GM21526 (cell line): ENCODE data around the gene ADGRB2.
"Not testable (repeated sequence)": the region's sequence is repeated elsewhere in the genome, so short reads cannot be mapped to it uniquely, and the experiment has no call there.

Experiments used
- ATAC-seq: cut with Tn5 transposase; IDR thresholded peaks from one replicate; pipeline ENCODE4 v1.9.1; 2021; ENCODE audit warnings: moderate library complexity; ENCODE audit not compliant: unreplicated experiment, low FRiP score

The ADGRB2 gene

DNA sequence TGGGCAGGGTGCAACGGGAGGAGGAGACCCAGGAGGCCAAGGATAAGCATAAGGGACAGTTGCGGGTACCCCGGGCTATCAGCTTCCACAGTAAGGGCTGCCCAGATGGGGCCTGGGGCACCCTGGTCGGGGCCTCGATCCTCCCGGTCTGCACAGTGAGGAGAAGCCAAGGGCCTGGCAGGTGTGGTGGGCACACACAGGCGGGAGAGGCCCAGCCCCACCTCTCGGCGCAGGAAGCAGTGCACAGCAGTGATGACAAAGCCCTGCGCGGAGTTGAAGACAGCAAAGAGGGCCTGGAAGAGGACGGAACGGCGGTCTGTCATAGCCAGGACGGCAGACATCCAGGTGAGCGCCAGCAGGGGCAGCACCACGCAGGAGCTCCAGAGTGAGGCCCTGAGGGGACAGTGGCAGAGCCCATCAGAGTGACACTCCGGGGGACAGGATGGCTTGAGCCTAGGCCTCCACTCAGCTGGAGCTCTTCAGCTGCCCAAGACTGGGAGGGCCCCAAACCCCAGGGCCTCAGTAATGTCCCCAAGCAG, 31.3 kb downstream of the ADGRB2 start:
- no peak for ATAC-seq

DNA sequence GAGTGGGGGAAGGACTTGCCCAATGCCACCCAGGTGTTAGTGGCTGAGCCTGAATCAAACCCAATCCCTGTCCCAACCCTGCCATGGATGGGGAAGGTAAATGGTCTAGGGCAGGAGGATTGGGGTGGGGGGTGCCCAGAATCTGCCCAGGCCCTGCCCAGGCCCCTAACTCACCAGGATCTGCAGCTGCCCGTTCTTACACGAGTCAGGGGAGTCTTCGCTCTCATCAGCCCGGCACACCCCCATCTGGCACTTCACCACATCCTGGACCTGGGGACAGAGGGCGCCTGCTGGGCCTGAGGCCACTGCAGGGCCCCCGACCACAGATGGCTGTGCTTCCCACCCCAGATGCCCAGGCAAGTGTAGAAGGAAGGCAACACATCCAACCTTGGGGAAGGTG, 31.8 kb downstream of the ADGRB2 start:
- no peak for ATAC-seq

DNA sequence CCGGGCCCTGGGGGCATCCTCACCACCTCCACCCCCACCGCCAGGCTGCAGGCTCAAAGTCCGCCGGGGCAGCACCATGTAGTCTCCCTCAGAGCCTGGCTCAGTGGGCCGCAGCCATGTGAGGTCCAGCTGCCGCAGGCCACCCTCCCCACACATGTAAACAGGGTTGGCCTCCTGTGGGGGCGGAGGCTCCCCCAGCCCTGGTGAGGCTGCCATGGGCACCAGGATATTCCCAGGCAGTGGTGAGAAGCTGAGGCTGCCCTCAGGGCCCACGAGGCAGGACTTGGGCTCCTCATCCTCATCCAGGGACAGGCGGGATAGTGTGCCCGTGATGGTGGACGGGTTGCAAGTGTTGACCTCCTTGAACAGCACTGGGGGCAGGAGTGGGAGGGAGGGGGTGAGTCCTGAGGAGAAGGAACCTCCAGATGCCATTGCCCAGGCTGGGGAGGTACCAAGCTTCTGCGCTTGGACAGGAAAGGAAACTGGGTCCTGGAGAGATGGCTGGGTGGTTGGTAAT, 33.0 kb downstream of the ADGRB2 start:
- ATAC-seq: no peak

DNA sequence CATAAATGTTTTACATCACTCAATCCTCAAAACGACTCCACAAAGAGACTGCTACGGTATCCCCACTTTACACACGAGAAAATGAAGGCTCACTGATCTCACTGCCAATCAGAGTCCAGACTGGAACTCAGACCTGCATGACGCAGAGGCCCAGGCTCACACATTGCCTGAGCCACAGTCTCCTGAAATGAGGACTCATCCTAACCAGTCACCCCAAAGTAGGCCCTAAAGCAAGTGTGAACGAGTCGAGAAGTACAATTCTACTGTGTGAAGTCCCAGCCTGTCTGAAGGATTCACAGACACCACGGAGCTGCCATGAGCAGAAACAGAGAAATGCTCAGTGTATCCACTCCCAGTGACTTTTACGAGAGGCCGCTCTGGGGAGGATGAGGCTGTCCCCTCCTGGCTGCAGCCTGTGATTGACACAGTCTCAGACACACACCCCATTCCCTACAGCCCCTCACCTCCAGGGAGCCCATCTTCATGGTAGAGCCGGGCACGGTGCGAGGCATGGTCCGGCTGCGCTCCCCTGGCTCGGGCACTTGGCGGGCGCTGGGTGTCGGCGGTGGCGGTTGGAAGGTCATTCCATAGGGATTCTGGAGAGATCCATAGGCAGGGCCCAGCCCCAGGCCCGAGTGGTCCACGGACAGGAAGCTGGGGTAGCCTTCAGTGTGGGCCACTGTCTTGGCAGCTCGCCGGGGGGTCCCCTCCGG, 33.6 kb downstream of the ADGRB2 start:
- ATAC-seq: no peak

DNA sequence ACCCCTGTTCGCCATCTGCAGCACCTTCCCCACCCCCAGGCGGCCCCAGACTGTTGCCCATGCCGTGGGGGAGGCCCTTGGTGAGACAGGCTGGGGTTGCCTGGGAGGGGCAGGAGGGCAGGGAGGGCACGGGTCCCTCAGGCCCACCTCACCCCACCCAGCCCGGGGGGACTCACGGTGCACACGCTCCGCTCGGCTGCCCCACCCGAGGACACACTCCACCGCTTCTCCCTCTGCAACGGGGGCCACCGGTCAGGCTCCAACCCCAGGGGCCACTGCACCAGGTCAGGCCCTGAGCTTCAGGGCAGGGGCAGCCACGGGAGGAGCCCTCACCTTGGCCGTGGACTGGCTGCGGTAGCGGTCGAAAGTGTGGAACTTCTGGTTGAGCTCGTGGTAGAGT, 36.3 kb downstream of the ADGRB2 start:
- ATAC-seq: no peak

DNA sequence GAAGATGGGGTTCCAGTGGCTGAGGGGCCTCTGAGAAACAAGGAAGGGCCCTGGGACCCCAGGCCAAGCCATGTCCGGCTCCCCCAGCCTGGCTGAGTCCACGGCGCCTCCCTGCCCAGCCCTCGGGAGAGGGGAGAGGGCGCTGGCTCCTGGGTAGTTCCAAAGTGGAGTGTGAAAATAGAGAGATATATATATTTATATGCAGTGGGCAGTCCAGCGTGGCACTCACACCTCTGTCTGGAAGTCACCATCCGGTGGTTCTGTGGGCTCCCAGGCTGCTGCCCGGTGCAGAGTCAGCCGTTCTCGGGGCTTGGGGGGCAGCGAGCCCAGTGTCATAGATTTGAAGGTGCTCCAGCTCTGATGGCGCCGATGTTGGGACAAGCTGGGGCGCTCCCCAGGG, 36.9 kb downstream of the ADGRB2 start:
- ATAC-seq: no peak

DNA sequence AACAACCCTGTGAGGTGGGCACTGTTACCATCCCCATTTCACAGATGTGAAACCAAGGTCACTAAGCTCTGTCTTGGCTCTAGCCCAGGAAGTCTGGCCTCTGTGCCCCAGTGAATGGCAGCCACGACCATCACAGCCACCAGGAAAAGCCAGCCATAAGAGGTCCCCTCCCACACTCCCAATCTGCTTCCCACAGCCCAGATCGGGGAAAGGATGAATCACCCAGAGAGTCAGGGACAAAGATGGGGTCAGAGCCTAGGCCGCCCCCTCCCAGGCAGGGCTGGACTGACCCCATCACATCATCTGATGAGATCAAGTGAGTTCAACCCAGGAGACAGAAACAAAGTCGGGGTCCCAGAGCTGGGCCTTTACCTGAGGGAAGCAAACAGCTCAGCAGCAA, 37.4 kb downstream of the ADGRB2 start:
- ATAC-seq: no peak

DNA sequence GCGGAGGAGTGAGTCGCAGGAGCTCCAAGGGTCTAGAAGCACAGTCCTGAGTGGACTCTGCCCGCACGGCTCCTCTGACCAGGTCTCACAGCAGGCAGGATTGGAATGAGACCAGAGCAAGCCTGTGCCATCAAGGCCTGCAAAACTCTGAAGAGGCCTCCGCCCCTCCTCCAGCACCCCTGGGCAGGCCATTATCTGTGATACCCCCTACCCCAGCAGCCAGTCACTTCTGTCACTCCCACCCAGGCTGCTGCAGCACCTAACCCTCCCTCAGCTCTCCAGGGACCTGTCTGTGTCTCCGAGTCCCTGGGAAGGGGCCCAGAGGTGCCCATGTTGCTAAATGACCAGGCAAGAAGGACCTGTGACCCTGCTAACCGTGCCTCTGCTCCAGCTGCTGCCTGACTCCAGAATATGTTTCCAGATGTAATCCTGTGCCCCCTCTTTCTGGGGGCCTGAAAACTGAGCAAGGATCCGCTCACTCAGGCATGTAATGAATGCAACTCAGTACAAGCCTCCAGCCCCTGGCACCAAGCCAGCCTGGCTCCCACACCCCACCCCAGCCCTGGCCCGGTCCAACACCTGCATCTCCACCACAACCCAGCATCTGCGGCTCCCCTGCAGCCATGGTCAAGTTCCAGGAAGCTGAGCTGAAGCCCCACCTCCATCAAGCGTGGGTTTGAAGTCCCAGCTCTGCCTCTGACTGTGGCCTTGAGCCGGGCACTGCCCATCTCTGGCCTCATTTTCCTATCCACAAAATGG, 38.2 kb downstream of the ADGRB2 start:
- no peak for ATAC-seq

DNA sequence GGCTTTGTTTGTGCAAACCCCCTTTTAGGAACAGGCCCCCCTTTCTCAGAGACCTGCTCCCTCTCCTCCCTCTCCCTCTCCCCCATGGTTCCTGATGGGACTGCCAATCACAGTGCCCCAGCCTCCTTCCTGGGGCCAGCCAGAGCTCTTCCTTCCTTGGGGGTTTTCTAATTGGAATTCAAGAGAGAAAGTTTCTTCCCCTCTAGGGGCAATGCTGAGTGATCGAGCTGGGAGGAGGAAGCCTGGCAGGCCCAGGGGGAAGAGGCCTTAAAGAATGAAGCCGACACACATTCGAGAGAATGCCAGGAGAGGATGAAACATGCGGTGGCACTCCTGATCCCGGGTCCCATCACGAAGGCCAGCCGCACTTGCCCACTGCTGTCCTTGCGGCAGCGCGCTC, 39.0 kb downstream of the ADGRB2 start:
- ATAC-seq: no peak

DNA sequence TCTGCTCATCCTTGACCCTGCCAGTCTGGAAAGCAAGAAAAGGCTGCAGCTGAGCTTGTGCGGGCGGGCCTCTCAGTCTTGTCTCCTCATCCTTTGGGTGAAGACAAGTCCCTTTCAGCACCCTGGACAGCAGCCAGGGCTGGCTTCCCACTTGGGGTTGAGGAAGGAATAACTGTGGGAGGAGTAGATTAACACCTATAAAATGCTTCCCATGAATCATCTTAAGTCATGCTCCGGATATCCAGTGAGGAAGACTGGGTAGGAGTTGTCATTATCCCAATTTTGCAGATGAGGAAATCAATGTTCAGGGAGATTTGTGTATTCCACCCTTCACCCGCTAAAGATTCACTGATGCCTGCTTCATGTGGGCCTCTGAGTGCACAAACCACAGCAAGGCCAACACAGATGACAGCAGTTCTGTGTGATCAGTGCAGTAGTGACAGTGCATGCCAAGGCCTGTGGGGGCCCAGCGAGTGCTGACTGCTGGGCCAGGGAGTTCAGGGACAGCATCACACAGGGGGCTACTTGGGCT, 40.2 kb downstream of the ADGRB2 start:
- no peak for ATAC-seq

DNA sequence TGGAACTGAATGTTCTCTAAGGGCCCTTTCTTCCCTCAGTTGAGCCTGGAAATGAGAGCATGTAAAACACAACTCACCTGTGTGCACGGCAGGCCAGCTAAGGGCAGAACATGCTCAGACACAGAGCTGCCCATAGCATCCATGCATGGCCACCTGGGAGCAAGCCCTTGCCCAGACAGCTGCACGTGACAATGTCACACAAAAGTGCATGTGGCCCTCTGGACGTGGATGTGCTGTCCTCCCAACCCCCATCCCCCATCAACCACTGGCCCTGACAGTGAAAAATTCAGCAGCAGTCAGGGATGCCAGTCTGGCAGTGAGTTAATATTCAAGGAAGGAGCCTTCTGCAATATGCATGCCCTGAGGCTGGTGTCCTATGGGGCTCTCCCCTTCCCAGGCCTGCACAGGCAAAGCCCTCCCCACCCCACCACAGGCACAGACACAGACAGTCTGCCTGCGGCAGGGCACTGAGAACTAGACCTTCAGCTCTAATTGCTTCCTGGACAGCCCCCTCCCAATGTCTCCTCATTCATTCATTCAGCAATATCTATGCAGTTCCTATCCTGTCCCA, 45.7 kb downstream of the ADGRB2 start:
- ATAC-seq: no peak

DNA sequence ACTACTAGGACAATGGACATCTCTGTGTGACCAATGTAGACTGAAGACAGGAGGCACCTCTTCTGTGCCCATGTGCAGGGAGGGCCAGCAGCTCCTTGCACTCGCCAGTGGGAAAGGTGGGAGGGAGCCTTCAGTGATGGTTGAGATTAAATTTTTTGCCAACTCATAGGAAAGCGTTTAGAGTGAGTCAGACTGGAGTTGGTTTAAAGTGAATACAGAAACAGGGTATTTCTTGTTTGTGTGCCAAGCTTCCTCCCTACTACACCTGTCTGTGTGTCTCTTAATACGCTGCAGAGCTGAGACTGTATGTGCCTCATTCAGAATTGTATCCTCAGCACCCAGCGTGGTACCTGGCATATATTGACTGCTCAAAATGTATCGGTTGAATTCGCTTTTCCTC, 46.8 kb downstream of the ADGRB2 start:
- ATAC-seq: no peak

DNA sequence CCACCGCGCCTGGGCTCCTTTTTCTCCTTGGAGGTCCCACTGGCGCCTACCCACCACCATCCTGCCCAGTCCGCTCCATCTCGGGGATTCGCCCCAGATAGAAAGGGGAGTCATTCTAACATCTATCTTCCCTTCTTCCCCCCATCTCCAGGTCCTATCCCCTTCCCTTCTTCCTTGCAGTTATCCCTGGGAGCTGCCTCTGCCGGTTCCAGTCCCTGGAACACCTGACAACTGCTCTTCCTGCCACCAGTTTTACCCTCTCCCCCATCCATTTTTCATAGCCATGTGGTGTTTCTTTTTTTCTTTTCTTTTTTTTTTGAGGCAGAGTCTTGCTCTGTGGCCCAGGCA, 48.3 kb downstream of the ADGRB2 start:
- no peak for ATAC-seq

DNA sequence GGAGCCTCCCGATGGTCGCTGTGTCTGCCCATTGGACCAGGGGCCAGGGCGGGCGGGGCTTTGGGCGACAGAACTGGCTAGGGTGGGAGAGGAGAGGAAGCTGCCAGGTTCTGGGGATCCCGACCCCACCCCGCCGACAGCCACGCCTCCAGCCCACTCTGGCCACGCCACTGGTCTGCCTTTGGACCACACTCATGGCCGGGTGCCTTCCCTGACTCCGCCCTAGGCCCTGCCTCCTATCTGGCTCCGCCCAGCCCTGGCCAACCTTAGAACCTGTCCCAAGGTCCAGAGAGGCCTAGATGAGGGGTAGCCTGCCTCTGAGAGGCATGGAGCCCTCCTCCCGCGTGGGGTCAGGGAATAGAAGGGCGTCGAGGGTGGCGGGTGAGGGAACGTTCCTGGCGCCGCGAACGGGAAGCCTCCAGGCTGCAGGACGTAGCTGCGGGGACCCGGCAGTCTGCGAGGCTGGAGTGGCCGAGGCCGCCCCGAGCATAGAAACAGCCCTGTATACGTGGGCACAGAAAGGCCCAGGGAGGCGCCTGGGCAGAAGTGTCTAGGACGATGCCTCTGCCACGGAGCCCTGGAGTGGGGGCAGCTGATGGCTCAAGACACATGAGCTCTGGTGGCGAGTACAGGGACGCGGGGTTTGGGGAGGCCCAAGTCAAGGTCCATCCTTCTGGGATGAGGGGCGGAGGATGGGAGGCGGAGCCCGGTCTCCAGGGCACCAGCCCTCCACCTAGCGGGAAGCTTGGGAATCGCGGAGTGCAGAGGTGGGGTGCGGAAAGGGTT, 48.9 kb downstream of the ADGRB2 start:
- ATAC-seq: no peak

DNA sequence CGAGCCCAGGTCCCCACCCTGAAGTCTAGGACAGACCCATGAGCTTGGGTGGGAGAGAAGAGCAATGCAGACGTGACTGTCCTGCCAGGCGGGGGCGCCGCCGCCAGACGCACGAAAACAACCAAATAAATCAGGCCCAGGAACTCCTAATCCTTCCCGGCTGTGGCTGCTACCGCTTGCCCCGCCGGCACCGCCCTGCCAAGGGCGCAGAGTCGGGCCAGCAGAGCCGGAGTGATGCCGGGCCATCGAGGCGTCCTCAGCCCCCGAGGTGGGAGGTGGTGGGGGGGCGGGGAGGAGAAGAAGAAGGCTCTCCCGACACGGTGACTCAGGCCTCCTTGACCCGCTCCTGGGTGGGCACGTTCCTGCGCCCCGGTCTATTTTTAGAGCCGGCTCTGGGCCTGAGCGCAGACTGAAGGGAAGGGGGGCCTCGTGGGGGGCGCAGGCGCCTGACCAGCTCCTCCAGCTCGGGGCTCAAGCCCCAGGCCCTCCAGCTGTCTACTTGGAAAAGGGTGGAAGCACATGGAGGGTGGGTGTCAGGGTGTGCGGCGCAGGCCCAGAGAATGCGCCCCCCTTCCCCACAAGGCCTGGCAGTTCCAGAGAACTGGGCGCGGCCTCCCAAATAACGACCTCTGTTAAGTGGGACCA, 49.6 kb downstream of the ADGRB2 start:
- no peak for ATAC-seq

DNA sequence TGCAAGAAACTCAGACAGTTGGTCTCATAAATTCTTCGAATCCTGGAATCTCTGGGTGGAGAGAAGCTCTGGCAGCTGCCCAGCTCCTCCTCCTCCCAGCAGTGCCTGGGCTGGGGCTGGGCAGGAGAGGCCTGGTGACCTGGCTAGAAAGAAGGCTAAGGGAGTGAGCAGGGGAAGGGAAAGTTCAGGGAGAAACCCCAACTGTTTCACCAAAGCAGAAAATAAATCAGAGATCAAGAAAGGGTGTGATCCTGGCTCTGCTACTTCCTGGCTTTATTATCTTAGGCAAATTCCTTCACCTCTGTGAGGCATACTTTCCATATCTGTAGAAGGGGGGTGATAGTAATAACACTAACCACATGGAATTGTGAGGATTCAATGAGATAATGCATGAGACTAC, 51.5 kb downstream of the ADGRB2 start:
- no peak for ATAC-seq

DNA sequence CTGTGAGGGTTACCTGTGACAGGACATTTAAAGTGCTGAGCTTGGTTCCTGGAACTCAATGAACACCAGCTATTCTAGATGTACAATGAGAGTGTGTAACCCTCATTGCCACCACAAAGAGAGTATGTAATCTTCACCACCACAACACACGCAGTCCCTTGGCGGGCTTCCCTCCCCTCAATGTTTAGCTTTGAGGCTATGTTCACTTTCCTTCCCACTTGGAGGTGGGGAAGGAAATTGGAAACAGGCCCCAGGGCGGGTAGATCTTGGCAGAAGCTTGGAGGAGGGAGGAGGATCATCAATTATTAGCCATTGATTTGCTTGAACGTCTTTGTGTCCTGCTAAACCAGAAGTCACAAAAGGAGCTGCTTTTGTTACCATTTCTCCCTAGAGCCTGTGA, 52.1 kb downstream of the ADGRB2 start:
- ATAC-seq: no peak

DNA sequence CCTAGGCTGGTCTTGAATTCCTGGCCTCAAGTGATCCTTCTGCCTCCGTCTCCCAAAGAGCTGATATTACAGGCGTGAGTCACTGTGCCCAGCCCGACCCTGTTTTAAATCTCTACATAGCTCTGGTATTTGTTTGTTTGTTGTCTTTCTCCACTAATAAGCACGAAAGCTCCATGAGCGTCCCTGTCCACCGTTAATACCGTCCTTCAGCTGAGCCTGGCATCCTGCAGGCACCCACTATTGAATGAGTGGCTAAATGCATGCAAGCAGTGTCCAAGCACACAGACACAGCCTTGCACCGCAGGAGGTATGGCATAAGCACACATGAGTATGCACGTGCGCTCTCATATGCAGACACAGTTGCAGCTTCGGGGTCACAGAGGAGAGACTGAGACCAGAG, 55.8 kb downstream of the ADGRB2 start:
- no peak for ATAC-seq

DNA sequence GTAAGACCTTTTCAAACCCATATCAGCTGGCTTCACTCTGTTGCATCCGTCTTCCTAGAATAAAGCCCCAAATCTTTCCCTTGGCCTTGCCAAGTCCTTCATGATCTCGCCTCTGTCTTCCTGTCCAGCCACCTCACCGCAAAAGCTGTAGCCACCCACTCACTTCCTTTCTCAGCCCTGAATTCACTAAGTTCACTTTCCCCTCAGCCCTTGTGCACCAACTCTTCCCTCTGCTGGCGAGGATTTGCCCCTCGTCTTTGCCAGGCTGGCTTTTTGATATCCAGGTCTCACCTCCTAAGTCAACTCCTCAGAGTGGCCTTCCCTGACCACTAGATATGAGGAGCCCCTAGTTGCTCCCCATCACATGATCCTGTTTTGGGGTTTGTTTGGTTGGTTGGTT, 56.4 kb downstream of the ADGRB2 start:
- no peak for ATAC-seq

DNA sequence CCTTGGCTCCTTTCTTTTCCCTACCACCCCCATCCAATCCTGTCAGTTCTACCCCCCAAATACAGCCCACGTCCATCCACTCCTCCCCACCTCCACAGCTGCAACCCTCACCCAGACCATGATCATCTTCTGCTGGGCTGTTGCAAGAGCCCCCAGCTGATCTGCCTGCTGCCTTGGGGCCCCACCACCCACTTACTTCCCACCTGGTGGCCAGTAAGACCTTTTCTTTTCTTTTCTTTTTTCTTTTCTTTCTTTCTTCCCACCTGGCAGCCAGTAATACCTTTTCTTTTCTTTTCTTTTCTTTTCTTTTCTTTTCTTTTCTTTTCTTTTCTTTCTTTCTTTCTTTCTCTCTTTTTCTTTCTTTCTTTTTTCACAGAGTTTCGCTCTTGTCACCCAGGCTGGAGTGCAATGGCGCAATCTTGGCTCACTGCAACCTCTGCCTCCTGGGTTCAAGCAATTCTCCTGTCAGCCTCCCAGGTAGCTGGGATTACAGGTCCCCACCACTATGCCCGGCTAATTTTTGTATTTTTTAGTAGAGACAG, 57.0 kb downstream of the ADGRB2 start:
- ATAC-seq: not testable (repeated sequence)
